ENCODE measurements around the gene ACOD1.

GRCh38 chr13:76925115-76925514 lies 23.2 kb upstream of the ACOD1 start:
- no peak for TF ChIP-seq CTCF (conservative IDR thresholded peaks at IDR 0.05)
- no peak for TF ChIP-seq ZFX (IDR thresholded peaks at IDR 0.05)
